H4 (cell line): ENCODE data around the gene HGD. TPM values are rescaled to one million over a fixed set of nuclear protein-coding genes. Genes with fewer than 3 reads are reported as not detected.
"Not testable (repeated sequence)": the region's sequence is repeated elsewhere in the genome, so short reads cannot be mapped to it uniquely, and the experiment has no call there.

Experiments
- DNase-seq: peaks from one replicate; pipeline ENCODE4 v3.0.0-alpha.2; 2015; ENCODE audit warnings: low spot score
- total RNA-seq: library from RNA; depleted of rRNA; stranded (reverse); fragments of >200 nt; shearing (Covaris generic); gene quantifications from 2 replicates; pipeline ENCODE4 v1.2.3, GENCODE V29; 2014

HGD gene
- total RNA-seq, 1 experiment from 2014 or later: 0.12 TPM

DNA sequence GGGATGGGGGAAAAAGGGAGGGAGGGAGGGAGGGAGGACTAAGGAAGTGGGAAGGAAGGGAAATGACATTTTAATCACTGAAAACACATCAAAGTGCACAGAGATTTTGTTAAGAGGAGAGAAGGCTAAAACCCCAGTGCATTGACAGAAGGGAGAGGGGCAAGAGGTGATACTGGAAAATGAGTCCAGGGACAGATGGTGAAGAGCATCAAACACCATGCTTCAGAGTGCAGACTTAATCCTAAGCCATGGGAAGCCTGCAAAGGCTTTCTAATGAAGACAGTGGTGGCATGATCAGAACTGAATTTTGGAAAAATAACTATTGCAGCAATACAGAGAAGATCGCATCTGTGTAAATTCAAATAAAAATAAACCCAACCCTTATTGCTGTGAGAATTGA, 41.8 kb downstream of the HGD start:
- DNase-seq: no peak

DNA sequence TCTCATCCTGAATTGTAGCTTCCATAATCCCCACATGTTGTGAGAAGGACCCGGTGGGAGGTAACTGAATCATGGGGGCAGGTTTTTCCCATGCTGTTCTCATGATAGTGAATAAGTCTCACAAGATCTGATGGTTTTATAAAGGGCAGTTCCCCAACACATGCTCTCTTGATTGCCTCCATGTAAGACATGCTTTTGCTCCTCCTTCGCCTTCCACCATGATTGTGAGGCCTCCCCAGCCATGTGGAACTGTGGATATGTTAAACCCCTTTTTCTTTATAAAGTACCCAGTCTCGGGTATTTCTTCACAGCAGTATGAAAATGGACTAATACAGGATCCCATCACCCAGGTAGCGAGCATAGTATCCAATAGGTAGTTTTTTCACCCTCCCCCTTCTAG, 43.2 kb downstream of the HGD start:
- not testable (repeated sequence) for DNase-seq

DNA sequence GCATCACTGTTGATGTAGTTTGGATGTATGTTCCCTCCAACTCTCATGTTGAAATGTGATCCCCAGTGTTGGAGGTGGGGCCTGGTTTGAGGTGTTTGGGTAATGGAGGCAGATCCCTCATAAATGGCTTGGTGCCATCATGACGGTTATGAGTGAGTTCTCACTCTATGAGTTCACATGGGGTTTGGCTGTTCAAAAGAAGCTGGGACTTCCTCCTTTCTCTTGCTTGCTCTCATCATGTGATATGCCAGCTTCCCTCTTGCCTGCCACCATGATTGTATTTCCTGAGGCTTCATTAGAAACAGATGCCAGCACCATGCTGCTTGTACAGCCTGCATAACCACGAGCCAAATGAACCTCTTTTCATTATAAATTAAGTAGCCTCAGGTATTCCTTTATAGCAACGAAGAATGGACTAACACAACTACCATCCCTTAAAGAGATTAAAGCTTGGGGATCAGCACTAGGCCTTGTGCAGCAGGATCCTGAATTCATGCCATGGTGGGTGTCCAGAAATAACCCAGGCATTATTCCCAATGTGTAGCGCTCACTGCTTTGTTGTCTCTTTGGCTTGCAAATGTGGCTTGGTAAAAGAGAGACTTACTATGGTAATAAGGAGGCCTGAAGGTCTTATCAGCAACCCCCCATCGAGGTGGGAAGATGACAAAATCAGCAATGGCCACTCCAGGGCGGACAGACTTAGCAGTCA, 44.0 kb downstream of the HGD start:
- DNase-seq: peak; percentile 23

DNA sequence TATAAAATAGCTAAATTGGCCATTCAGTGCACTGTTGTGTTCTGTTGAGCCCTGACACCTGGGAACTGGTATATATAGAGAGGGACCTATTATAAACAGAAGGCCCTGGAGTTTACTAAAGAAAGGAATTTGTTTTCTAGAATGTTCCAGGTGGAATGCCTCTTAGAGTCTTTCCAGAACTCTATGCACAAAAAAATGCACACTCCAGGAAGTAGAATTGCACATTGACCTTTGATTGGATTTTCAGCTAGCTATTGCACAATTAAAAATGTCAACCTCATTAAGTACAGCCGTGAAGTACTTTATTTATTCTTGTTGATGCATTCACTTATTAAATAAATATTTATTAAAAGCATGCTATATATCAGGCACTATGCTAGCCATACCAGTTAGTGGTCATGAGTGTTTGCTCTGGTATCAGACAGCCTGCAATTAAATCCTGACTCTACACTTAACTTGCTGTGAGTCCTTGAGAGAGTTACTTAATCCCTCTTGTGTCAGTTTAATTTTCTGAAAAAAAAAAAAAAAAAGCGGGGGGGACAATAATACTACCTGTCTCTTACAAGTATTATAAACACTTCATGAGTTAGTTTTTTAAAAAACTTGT, 45.1 kb downstream of the HGD start:
- DNase-seq: no peak

DNA sequence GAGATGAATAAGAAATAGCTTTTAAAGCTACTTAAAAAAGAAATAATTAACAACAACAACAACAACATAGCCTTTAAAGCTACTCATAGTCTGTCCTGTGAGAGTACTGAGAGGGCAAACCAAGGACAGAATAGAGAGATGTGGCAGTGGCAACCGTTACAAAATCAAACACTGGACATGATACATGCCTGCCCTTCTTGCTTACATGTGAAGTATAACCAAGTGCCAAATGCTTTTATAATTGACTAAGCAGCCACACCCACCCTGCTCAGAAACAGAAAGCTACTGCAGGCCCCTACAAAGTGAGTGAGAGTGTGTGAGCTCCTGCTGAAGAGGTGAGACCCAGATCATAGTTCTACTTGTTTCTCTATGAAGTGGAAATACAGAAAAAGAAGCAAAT, 47.5 kb downstream of the HGD start:
- no peak for DNase-seq

DNA sequence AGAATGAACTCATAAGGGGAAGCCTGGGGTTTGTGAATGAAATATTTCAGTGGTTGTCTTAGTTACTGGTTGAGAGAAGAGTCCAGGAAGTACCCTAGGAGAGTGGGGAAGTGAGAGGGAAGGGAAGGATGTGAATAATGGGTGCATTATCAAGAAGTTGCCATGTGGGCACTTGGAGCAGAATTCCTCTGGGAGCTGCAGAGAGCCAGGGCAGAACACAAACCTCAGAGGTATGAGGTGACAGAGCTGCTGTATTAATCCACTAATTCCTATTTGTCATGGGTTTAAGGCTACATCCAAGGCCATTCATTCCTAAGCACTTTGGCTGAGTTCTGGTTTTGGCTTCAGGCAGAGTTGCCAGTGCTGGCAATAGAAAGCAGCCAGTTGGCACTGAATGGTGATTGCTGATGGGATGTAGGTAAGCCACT, 56.9 kb downstream of the HGD start:
- peak; percentile 30 for DNase-seq

DNA sequence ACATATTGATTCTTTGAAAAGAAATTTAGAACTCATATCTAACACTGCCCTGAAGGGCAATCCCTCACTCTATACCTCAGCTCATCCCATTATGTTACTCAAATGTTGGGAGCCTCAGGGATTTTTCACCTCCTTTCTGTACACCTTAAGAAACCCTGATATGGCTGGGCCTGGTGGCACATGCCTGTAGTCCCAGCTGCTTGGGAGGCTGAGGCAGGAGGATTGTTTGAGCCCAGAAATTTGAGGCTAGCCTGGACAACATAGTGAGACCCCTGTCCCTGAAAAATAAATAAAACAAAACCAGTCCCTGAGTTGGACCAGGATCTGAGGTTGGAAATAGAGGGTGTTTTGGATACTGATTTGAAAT, 58.3 kb downstream of the HGD start:
- DNase-seq: no peak

DNA sequence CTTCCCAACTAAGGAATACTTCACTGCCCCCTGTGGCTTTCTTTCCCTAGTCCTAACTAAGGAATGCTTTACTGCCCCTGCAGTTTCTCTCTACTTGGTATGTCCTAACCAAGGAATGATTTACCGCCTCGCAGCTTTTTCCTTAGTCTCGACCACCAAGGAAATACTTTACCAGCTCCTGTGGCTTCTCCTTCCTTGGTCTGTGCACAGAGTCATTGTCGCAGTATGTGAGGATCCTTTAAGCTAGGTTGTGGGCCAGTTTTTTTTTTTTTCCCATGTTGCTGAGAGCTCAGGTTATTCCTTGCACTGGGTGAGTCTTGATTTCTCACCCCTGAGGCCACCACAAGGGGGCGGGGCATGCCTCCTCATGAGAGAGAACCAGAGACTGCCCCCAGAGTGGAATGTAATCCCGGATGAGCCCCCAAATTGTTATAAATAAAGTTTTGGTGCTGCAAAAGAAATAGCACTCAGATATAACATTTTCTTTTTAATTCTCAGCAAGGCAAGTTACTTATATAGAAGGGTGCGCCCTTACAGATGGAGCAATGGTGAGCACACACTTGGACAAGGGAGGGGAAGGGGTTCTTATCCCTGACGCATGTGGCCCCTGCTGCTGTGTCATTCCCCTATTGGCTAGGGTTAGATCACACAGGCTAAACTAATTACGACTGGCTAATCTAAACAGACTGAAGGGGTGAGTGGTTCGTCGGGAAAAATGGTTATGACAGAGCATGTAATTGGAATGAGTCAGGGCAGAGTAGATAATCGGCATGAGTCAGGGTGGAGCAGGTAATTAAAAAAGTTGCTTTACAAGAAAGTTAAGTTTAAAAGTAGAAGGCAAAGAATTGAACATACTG, 58.9 kb downstream of the HGD start:
- peak; percentile 91 for DNase-seq

DNA sequence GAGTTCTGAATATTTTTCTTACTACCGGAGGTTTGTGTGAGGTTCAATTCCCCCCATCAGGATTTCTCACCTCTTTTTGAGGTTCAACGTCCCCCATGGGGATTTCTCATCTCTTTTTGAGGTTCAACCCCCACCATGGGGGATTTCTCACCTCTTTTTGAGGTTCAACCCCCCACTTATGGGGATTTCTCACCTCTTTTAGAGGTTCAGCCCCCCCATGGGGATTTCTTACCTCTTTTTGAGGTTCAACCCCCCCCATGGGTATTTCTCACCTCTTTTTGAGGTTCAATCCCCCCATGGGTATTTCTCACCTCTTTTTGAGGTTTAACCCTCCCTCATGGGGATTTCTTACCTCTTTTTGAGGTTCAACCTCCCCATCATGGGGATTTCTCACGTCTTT, 59.6 kb downstream of the HGD start:
- no peak for DNase-seq

DNA sequence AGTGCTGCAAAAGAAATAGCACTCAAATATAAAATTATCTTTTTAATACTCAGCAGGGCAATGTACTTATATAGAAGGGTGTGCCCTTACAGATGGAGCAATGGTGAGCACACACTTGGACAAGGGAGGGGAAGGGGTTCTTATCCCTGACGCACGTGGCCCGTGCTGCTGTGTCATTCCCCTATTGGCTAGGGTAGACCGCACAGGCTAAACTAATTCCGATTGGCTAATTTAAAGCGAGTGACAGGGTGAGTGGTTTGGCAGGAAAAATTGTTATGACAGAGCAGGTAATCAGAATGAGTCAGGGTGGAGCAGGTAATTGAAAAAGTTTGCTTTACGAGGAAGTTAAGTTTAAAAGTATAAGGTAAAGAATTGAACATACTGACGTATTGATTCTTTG, 65.3 kb downstream of the HGD start:
- DNase-seq: peak; percentile 61

DNA sequence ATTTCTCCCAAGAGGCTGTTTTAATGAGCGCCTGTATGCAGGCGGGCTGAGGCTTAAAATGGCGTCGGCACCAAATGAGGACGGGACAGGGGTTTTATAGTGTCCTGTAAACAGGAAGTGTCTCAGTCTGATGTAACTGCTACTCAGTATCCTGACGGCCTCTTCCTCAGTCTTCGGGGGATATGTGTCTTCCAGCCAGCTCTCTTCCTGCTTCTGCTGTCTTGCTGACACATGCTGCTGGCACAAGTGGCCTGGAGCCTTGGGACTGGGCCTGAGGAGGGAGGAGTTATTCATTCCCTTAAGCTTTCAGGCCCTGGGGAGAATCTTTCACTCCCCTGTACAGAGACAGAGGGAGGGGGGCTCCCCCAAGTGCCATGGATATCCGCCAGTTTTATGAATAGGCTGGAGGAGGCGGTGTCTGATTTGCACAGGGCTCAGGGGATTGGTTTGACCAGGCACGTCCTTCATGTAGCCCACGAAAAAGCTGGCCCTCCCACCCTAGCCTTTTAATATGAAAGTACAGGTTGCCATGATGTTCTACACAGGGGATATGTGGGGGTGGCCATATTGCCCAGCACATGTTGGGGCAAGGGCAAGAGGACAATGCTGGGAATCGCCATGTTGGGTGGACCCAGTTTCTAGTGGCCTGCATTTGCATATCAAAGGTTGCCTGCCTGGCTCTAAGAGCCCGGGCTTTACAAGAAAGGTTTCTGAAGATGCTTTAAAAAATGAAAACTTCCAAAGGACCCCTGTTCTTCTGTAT, 66.0 kb downstream of the HGD start:
- peak; percentile 100 for DNase-seq

DNA sequence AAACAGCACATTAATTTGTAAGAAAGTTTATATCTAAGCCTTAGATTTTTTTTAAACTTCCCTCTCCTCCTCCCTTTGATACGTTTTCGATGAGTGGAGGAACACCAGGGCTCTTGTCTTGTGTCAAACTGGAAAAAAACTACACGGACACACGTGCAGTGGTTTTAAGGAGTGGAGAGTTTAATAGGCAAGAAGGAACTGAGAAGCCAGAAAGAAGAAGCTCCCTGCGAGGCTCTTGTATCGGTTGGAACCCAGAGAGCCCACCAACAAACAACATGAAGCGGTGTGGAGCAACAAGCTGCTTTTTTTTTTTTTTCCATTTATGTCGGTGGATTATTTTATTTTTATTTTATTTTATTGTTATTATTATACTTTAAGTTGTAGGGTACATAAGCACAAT, 67.3 kb downstream of the HGD start:
- DNase-seq: no peak

DNA sequence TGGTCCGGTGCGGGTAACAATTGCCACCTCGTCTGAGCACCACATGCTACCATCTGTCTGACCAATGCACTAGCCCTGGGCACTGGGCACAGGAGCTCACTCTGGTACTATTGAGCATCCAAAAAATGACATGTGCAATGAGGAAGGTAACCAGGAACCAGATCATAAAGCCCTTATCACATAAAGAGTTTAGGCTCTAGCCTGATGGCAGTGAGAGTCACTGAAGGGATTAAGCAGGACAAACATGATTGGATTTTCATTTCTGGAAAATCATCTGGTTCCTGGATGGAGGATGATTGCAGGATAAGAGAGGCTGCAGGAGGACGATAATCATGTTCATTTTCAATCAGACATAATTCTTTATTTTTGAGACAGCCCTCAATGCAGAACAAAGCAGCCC, 73.5 kb downstream of the HGD start:
- no peak for DNase-seq

DNA sequence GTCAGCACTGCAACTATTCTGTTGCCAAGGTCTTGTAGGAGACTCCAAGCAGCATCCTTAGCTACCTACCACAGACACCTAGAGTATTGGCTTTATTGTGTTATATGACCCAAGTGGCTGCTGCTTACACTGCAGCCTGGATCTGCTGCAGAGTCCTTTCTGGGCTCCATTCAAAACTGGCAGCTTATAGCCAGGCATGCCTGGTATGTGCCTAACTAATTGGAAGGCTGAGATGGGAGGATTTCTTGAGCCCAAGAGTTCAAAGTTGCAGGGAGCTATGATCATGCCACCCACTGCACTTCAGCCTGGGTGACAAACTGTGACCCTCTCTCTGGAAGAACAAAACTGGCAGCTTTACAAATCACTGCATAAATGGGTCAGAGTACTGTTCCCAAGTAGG, 77.3 kb downstream of the HGD start:
- DNase-seq: no peak

DNA sequence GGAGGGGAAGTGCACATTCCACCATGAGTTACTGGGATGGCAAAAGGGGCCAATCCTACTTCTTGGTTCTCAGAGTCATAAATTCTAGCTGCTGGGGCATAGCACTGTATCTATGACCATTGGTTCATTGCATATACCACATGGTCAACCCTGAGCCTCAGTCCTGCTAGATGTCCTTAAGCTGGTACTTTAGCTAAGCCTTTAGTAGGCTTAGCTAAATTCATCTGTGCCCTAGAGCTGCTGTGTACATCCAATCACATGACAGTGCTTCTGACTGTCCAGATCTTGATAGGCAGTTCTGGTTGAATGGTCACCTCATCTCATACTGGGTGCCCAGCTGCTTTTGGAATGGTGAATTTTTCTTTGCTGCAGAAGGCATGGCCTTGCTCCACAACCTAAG, 77.7 kb downstream of the HGD start:
- DNase-seq: no peak

DNA sequence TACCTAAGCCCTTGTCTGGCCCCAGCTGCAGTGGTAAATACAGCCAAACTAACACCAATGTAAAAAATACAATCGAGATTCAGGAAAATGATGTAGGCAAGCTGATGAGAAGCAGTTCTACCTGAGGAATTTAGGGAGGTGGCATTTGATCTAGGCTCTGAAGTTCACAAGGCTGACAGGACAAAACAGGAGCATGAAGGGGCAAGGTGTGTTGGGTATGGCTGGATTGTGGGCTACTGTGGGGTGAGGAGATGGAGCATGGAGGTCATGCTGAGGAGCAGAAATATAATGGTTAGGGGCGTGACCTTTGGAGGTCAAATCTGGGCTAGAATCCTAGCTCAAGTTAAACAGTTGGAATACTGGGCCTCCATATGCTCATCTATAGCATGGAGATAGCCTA, 79.4 kb downstream of the HGD start:
- no peak for DNase-seq

DNA sequence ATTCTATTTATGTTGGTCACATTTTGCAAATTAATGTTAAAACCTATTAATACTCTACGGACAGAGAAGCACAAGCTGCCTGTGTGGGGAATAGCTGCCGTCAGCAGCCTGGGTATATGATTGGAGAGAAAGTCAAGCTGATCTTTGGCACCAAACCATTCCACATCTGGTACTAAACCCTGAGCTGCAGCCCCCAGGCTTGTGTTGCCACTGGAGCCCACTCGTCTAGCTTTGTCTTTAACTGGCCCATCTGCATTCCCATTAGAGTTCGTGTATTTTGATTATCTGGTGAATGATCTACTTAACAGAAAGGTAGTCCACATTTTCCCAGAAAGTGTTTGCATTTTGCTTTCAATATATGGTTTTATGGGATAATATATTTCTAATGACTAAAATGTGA, 80.5 kb downstream of the HGD start:
- DNase-seq: no peak

DNA sequence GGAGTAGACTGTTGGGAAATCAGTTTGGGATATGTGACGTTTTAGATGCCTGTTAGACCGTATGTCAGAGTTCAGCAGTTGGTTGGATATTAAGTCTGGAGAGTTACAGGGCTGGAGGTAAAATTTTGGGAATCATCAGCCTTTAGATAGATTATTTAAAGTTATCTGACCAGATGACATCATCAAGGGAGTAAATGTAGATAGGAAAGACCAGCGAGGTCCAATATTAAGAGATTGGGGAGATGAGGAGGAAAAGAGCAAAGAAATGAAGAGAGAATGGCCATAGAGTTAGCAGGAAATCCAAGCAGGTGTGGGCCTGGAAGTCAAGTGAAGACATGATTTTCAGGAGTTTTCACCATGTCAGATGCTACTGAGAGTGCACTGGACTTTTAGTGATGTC, 82.8 kb downstream of the HGD start:
- no peak for DNase-seq

DNA sequence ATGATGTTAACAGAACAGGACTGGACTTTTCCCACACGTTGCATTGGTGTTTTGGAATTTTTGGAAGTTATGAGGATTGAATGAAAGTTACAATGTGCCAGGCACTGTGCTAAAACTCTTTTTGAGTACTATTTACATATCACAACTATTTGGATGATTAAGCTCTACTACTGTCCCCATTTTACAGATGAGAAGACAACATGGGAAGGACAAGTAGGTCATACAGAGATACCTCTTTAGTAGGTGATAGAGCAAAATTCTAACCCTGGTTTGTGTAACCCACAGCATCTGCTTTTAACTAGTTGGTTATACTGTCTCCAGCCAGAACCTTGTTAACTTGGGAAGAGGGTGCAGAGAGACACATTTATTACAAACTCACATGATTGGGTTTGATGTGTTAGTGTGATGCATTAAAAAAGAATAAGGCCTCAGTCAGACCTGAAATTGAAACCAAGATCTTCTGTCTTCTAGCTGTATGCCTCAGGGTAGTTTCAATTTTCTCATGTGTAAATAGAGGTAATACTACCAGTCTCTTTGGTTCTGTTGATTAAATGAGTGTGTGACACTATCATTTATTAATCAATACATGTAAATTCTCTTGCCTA, 84.5 kb downstream of the HGD start:
- DNase-seq: no peak

DNA sequence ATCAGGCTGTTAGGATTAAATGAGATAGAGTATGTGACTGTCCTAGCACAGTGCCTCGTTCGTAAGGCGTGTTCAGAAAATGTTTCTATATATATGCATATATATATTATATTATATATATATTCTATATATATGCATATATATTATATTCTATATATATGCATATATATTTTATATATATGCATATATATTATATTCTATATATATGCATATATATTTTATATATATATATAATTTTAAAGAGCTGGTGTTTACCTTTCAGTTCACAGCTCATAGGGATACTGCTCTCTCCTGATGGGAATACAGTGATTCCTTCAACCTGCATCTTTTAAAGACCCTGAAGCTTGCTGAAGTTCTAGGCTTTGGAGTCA, 85.2 kb downstream of the HGD start:
- no peak for DNase-seq

DNA sequence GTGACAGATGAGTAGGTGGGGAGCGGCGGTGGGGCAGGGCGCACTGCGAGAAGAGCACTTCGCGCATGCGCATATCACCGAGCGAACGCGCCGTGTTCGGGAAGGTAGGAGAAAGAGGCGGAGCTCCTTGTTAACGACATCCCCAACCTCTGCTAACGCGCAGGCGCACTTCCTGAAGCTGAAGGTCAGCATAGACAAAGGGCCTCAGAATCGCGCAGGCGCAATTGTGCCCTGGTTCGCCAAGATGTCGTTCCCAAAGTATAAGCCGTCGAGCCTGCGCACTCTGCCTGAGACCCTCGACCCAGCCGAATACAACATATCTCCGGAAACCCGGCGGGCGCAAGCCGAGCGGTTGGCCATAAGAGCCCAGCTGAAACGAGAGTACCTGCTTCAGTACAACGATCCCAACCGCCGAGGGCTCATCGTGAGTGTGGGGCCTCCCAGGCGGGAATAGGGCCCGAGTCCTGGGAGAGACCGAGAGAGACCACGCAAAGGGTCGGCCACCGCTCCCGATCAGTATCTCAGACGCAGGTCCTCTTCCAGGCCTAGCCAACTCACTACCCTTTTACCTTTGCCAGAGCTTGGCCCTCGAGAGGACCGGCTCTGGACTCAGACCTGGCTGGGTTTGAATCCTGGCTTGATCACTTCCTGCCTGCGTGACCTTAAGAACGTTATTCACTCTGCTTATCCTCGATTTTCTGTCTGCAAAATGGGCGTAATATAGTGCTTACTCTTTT, 85.8 kb downstream of the HGD start, which contains the start of gene NDUFB4:
Gene NDUFB4 (plus strand): TSS at position 221 of the 737 bp plus-strand sequence. CDS start 24 bp downstream, at position 245.
- DNase-seq: peak; percentile 100
